22Rv1 (cell line): ENCODE data around the gene MTOR.
"Not testable (repeated sequence)": the region's sequence is repeated elsewhere in the genome, so short reads cannot be mapped to it uniquely, and the experiment has no call there.

Source experiments
- H3K27ac ChIP-seq: fragments of 450-650 bp; 2 replicates; pipeline ENCODE4 v1.5.1; 2017
- CTCF ChIP-seq: fragments of 450-650 bp; IDR thresholded peaks from 2 replicates; pipeline ENCODE4 v1.5.1; 2017; ENCODE audit warnings: mild to moderate bottlenecking
- ZFX ChIP-seq: fragments of 450-650 bp; IDR thresholded peaks from 2 replicates; pipeline ENCODE4 v1.6.1; 2017; ENCODE audit warnings: antibody characterized with exemption, borderline replicate concordance

The MTOR gene

GRCh38 chr1:11187931-11188330 is 74.4 kb downstream of the MTOR start:
- no peak overlapping the region for H3K27ac ChIP-seq
- no peak for TF ChIP-seq ZFX

- TF ChIP-seq CTCF: no peak
- no peak for TF ChIP-seq ZFX
- no peak overlapping the region for H3K27ac ChIP-seq
These were observed 74.9 kb downstream of the MTOR start for GRCh38 chr1:11187494-11187893.

- no peak for TF ChIP-seq ZFX
- TF ChIP-seq CTCF: no peak
- no peak overlapping the region for H3K27ac ChIP-seq
These were observed 75.4 kb downstream of the MTOR start for GRCh38 chr1:11187000-11187399.

- no peak overlapping the region for H3K27ac ChIP-seq
- no peak for TF ChIP-seq ZFX
- no peak for TF ChIP-seq CTCF
These were observed 77.4 kb downstream of the MTOR start for GRCh38 chr1:11184973-11185372.

GRCh38 chr1:11182884-11183283 is 79.5 kb downstream of the MTOR start:
- TF ChIP-seq CTCF (no peak), ZFX (no peak)
- H3K27ac ChIP-seq: no peak overlapping the region

GRCh38 chr1:11180342-11180744 is 82.0 kb downstream of the MTOR start:
- TF ChIP-seq CTCF: no peak
- TF ChIP-seq ZFX: no peak
- no peak overlapping the region for H3K27ac ChIP-seq

- H3K27ac ChIP-seq: not testable (repeated sequence)
These were observed 82.6 kb downstream of the MTOR start for GRCh38 chr1:11179749-11180148.

- TF ChIP-seq CTCF (no peak), ZFX (no peak)
- no peak overlapping the region for H3K27ac ChIP-seq
These were observed 83.2 kb downstream of the MTOR start for GRCh38 chr1:11179125-11179524.
